ENCODE results near the gene ABCA9. TPM values are rescaled to one million over a fixed set of nuclear protein-coding genes. Genes with fewer than 3 reads are reported as not detected.
"Not testable (repeated sequence)": the region's sequence is repeated elsewhere in the genome, so short reads cannot be mapped to it uniquely, and the experiment has no call there.

ABCA9 gene
- total RNA-seq, 2 donors from 2014 or later: 8.8 to 30.7 TPM

- DNase-seq: no peak
Measured at GRCh38 chr17:69078864-69079263, 18.1 kb upstream of the ABCA9 start.

DNA sequence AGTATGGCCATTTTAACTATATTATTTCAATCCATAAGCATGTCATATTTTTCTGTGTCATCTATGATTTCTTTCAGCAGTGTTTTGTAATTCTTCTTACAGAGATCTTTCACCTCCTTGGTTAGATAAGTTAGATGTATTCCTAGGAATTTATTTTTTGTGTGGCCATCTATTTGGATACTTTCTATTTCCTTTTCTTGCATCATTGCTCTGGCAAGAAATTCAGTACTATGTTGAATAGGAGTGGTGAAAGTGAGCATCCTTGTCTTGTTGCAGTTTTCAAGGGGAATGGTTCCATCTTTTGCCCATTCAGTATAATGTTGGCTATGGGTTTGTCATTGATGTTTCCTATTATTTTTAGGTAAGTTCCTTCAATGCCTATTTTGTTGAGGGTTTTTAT lies 15.1 kb upstream of the ABCA9 start:
- no peak for TF ChIP-seq POLR2A (IDR thresholded peaks at IDR 0.05)
- TF ChIP-seq CTCF (IDR thresholded peaks at IDR 0.05): no peak
- intact Hi-C loops (cut with DNase I): no loop called here
- Histone ChIP-seq H3K36me3 (replicated peaks in 1 of 2; ENCODE audit: insufficient read depth in 1 of 2, low read depth in 2 of 2) (no peaks in the 10 kb centered on the region), H3K27me3 (no peaks in the 10 kb centered on the region), H3K9me3 (no peaks in the 10 kb centered on the region), H3K27ac (no peak overlapping the region), H3K4me3 (no peak overlapping the region), H3K4me1 (no peaks in the 10 kb centered on the region)
- ATAC-seq (no peak), DNase-seq (no peak)

More at GRCh38 chr17:69078864-69079263, 18.1 kb upstream of the ABCA9 start:
- no peaks in the 10 kb centered on the region for H3K4me1 ChIP-seq
- ATAC-seq: no peak
- intact Hi-C loops (cut with DNase I): no loop called here
- H3K4me3 ChIP-seq: no peak overlapping the region
- H3K36me3 ChIP-seq (replicated peaks in 1 of 2; ENCODE audit: insufficient read depth in 1 of 2, low read depth in 2 of 2): peaks cover 0 to 7% of the 10 kb centered on the region in 2 donors
- no peak for TF ChIP-seq POLR2A (IDR thresholded peaks at IDR 0.05)
- no peak for TF ChIP-seq CTCF (IDR thresholded peaks at IDR 0.05)
- H3K27ac ChIP-seq: no peak overlapping the region
- H3K9me3 ChIP-seq: no peaks in the 10 kb centered on the region
- no peaks in the 10 kb centered on the region for H3K27me3 ChIP-seq

GRCh38 chr17:69073392-69073791 lies 12.7 kb upstream of the ABCA9 start:
- H3K27me3 ChIP-seq; H3K4me3 ChIP-seq; intact Hi-C loops (cut with DNase I); H3K27ac ChIP-seq; DNase-seq; H3K36me3 ChIP-seq (replicated peaks in 1 of 2; ENCODE audit: insufficient read depth in 1 of 2, low read depth in 2 of 2); ATAC-seq; H3K4me1 ChIP-seq; H3K9me3 ChIP-seq: not testable (repeated sequence)

- H3K9me3 ChIP-seq; ATAC-seq; H3K27me3 ChIP-seq; H3K4me1 ChIP-seq; H3K4me3 ChIP-seq; H3K27ac ChIP-seq; DNase-seq; H3K36me3 ChIP-seq (replicated peaks in 1 of 2; ENCODE audit: insufficient read depth in 1 of 2, low read depth in 2 of 2); intact Hi-C loops (cut with DNase I): not testable (repeated sequence)
- WGBS, 2 donors: 40 to 56% methylated on average over 1 of the region's 1 CpG
Measured at GRCh38 chr17:69072803-69073256, 12.1 kb upstream of the ABCA9 start.

GRCh38 chr17:69071233-69071586 lies 10.5 kb upstream of the ABCA9 start:
- H3K27me3 ChIP-seq; DNase-seq; H3K27ac ChIP-seq; H3K4me1 ChIP-seq; intact Hi-C loops (cut with DNase I); H3K36me3 ChIP-seq (replicated peaks in 1 of 2; ENCODE audit: insufficient read depth in 1 of 2, low read depth in 2 of 2); H3K9me3 ChIP-seq; ATAC-seq; H3K4me3 ChIP-seq: not testable (repeated sequence)
- 94 to 95% methylated on average over 3 to 4 of the region's 4 CpGs for WGBS, 2 donors

- H3K4me1 ChIP-seq; intact Hi-C loops (cut with DNase I); H3K27ac ChIP-seq; ATAC-seq; H3K27me3 ChIP-seq; H3K4me3 ChIP-seq; H3K9me3 ChIP-seq; H3K36me3 ChIP-seq (replicated peaks in 1 of 2; ENCODE audit: insufficient read depth in 1 of 2, low read depth in 2 of 2); DNase-seq: not testable (repeated sequence)
- WGBS, 2 donors: 72 to 80% methylated on average over 5 to 11 of the region's 12 CpGs
Measured at GRCh38 chr17:69070378-69071232, 9.9 kb upstream of the ABCA9 start.

GRCh38 chr17:69069226-69069750 lies 8.6 kb upstream of the ABCA9 start:
- Histone ChIP-seq H3K36me3 (replicated peaks in 1 of 2; ENCODE audit: insufficient read depth in 1 of 2, low read depth in 2 of 2) (no peaks in the 10 kb centered on the region), H3K4me3 (no peak overlapping the region), H3K27ac (no peak overlapping the region), H3K4me1 (no peaks in the 10 kb centered on the region), H3K9me3 (no peaks in the 10 kb centered on the region), H3K27me3 (no peaks in the 10 kb centered on the region)
- intact Hi-C loops (cut with DNase I): no loop called here
- TF ChIP-seq POLR2A (IDR thresholded peaks at IDR 0.05) (no peak), CTCF (IDR thresholded peaks at IDR 0.05) (no peak)
- ATAC-seq: no peak
- no peak for DNase-seq
- WGBS, 2 donors: 93 to 98% methylated on average over 5 of the region's 5 CpGs

All from body of pancreas (tissue), 4 donors.